Upper lobe of right lung (tissue), 1 donor: ENCODE results near the gene AFG3L2. TPM values are rescaled to one million over a fixed set of nuclear protein-coding genes. Genes with fewer than 3 reads are reported as not detected.

Experiments
- ATAC-seq: fragments of 200-7000 bp; cut with Tn5 transposase; one replicate; pipeline ENCODE4 v1.9.1; 2020; ENCODE audit warnings: mild to moderate bottlenecking, moderate library complexity
- DNase-seq: peaks from one replicate; pipeline ENCODE4 v3.0.0-alpha.2; 2020
- H3K27ac ChIP-seq: fragments of 200-600 bp; one replicate; pipeline ENCODE4 v1.8.0; 2022
- H3K27me3 ChIP-seq: fragments of 200-600 bp; one replicate; pipeline ENCODE4 v1.8.0; 2022; ENCODE audit warnings: mild to moderate bottlenecking
- H3K36me3 ChIP-seq: fragments of 200-600 bp; one replicate; pipeline ENCODE4 v1.8.0; 2022
- H3K4me1 ChIP-seq: fragments of 200-600 bp; one replicate; pipeline ENCODE4 v1.8.0; 2022
- H3K4me3 ChIP-seq: fragments of 200-600 bp; one replicate; pipeline ENCODE4 v1.8.0; 2022; ENCODE audit warnings: mild to moderate bottlenecking
- H3K9me3 ChIP-seq: fragments of 200-600 bp; one replicate; pipeline ENCODE4 v1.8.0; 2022
- intact Hi-C: fragments of 100-400 bp; cut with DNase I; formaldehyde crosslinking; loops from one replicate; pipeline ENCODE4 v1.11.0; 2022
- total RNA-seq: library from RNA; stranded (reverse); fragmentation: NEBNext Ultra II Directional; extraction: Animal tissue kit (Norgen Biotek cat#: 25700); gene quantifications from one replicate; pipeline ENCODE4 v1.2.1, GENCODE V29; 2021
- TF ChIP-seq, protein P1 (sequence below): fragments of 200-600 bp; IDR thresholded peaks from one replicate; pipeline ENCODE4 v1.8.0; 2022; ENCODE audit warnings: antibody characterized with exemption
- donor health status: DM: no; HTN: yes; CAD: no; lungs with severe emphysema.

AFG3L2 gene
- total RNA-seq, 1 donor from 2014 or later = 35.4 TPM

DNA sequence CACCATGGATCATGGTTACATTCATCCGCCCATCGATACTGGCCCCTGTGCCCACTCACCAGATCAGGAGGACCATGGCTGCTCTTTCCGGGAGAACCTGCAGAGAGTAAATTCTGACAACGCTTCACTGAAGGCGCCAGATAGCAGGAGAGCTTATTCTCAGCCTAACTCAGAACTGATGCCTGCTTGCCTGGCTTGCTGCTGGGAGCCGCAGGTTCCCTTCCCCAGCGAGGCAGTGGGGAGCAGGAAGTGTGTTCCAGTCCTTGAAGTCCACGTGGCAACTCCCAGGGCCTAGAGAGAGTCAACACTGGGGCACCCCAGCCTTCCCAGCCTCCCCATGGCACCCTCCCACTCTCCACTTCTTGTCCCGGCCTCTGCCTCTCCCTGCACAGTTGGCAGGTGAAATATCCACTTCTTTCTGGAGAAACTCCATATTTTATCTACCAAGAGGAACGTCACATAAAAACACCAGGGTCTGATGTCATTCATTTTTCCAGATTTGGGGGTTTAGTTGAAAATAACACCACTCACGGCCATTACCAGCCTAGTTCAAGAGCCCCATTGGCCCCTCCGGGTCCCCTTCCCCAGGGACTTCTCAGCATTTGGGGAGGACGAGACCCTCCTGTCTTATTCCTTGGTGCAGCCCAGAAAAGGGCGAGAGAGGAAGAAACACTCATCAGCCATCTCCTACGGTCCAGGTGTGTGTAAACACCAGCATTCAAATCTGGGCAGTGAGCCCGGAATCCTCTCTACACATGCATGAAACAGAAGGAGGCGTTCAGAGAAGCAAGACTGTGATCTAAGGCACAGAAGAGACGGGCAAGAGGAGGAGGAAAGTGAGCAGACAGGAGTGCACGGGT is 72.4 kb downstream of the AFG3L2 start:
- H3K36me3 ChIP-seq = no peaks in the 10 kb centered on the region
- peaks cover 12% of the 10 kb centered on the region for H3K4me1 ChIP-seq
- H3K4me3 ChIP-seq = no peak overlapping the region
- DNase-seq (no peak), ATAC-seq (peak; percentile 3)
- TF ChIP-seq, protein P1, sequence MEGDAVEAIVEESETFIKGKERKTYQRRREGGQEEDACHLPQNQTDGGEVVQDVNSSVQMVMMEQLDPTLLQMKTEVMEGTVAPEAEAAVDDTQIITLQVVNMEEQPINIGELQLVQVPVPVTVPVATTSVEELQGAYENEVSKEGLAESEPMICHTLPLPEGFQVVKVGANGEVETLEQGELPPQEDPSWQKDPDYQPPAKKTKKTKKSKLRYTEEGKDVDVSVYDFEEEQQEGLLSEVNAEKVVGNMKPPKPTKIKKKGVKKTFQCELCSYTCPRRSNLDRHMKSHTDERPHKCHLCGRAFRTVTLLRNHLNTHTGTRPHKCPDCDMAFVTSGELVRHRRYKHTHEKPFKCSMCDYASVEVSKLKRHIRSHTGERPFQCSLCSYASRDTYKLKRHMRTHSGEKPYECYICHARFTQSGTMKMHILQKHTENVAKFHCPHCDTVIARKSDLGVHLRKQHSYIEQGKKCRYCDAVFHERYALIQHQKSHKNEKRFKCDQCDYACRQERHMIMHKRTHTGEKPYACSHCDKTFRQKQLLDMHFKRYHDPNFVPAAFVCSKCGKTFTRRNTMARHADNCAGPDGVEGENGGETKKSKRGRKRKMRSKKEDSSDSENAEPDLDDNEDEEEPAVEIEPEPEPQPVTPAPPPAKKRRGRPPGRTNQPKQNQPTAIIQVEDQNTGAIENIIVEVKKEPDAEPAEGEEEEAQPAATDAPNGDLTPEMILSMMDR = no peak
- intact Hi-C loops = no loop called here
- no peaks in the 10 kb centered on the region for H3K27me3 ChIP-seq
- no peaks in the 10 kb centered on the region for H3K9me3 ChIP-seq
- H3K27ac ChIP-seq = no peak overlapping the region

DNA sequence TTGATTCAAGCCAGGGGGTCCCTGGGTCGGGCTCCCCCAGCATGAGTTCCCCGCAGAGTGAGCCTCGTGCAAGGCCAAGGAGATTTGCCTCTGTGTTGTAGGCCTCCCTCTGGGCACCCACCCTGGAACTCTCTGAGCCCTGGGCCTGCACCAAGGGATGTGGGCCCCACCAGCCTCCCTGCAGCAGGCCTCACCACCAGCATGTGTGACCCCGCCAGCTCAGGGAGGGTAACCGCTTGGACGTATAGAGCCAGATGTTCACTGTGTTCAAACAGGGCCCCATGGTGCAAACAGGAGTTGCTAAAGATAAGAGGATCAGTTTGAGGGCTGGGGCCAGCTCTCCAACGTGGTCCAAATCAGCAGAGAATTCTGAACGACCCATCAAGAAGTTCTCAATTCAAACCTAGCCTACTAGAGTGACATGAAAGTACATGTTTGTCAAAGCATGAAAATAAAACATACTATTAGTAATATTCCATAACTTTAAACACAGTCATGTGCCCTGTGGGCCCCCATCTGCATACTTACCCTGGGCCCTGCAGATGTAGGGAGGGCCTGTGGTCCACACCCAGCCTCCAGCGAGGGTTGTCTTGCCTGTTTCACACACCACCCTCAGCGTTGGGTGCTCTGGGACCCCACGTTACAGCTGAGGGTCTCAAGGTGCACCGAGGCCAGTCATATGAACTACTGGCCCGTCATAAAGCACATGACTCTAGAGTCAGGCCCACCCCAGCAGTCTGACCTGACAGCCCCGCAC is 74.5 kb downstream of the AFG3L2 start:
- Histone ChIP-seq H3K9me3 (no peaks in the 10 kb centered on the region), H3K27ac (no peak overlapping the region), H3K4me3 (no peak overlapping the region), H3K36me3 (no peaks in the 10 kb centered on the region), H3K27me3 (no peaks in the 10 kb centered on the region), H3K4me1 (peaks cover 9% of the 10 kb centered on the region)
- DNase-seq (no peak), ATAC-seq (no peak)
- TF ChIP-seq, protein P1 = no peak
- intact Hi-C loops = no loop called here

DNA sequence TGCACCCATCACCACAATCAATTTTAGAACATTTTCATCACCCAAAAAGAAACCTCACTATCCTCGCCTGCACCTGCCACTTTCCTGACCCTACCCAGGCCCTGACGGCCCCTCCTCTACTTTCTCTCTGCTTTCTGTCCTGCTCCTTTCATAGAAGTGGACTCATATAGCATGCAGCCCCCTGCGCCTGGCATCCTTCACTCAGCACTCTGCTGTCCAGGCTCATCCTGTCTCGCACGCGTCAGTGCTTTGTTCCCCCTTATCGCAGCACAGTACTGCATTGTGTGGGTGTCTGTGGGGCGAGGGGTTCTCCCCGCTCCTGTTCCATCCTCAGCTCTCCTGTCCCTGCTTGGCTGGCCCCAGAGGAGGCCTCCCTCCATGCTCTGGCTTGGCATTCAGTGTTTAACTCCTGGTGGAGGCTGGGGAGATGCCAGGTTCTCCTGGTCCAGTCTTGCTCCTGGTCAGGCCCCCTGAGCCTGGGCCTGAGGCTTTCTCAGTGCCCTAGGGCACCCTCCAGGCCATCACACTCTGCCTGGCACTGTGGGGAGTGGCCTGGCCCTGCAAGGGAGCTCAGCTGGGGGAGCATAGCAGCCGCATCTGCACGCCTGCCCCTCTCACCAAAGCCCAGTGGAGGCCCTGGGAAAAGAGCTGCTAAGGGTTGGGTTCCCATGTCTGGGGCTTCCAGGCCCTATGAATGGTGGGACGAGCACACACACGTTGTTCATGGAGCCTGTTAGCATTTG is 75.6 kb downstream of the AFG3L2 start:
- intact Hi-C loops = no loop called here
- Histone ChIP-seq H3K4me3 (no peak overlapping the region), H3K4me1 (no peaks in the 10 kb centered on the region), H3K27me3 (no peaks in the 10 kb centered on the region), H3K27ac (no peak overlapping the region), H3K9me3 (no peaks in the 10 kb centered on the region), H3K36me3 (no peaks in the 10 kb centered on the region)
- DNase-seq (no peak), ATAC-seq (no peak)
- TF ChIP-seq, protein P1 = no peak

GRCh38 chr18:12299862-12300261 is 77.2 kb downstream of the AFG3L2 start:
- no peaks in the 10 kb centered on the region for H3K27me3 ChIP-seq
- TF ChIP-seq, protein P1 = no peak
- H3K36me3 ChIP-seq = no peaks in the 10 kb centered on the region
- DNase-seq (no peak), ATAC-seq (no peak)
- H3K4me3 ChIP-seq = no peak overlapping the region
- no peak overlapping the region for H3K27ac ChIP-seq
- intact Hi-C loops = no loop called here
- H3K9me3 ChIP-seq = no peaks in the 10 kb centered on the region
- H3K4me1 ChIP-seq = no peaks in the 10 kb centered on the region

DNA sequence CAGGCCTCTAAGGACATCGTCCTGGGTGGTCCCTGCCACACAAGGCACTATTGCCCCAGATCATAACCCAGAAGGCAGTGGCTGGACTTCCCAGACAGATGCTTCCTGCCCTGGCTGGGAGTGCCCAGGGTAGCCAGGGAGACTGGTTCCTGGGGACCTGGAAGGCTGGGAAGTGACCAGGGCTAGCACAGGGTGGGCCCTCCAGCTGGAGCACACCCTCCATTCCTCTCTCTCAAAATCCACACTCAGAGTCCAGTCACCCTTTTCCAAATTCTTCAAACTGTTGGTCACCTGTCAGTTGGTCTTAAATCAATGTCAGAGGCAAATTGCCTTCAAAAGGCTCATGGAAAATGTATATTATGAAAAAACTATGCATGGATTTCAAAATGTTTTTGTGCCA is 80.6 kb downstream of the AFG3L2 start:
- Histone ChIP-seq H3K4me3 (no peak overlapping the region), H3K27me3 (no peaks in the 10 kb centered on the region), H3K9me3 (no peaks in the 10 kb centered on the region), H3K27ac (no peak overlapping the region), H3K4me1 (no peaks in the 10 kb centered on the region), H3K36me3 (no peaks in the 10 kb centered on the region)
- intact Hi-C loops = no loop called here
- DNase-seq = peak; percentile 39
- TF ChIP-seq, protein P1 = no peak
- ATAC-seq = no peak
